Activated T-cell treated with anti-CD3 and anti-CD28 coated beads for 4 hours (primary cell): ENCODE results near the gene RNF5.

Experiments used
- DNase-seq: peaks from one replicate; pipeline ENCODE4 v3.0.0-alpha.2; 2020

RNF5 gene

GRCh38 chr6:32213649-32214048, 35.4 kb downstream of the RNF5 start:
- no peak for DNase-seq

GRCh38 chr6:32214126-32214525, 35.9 kb downstream of the RNF5 start:
- DNase-seq: no peak

DNA sequence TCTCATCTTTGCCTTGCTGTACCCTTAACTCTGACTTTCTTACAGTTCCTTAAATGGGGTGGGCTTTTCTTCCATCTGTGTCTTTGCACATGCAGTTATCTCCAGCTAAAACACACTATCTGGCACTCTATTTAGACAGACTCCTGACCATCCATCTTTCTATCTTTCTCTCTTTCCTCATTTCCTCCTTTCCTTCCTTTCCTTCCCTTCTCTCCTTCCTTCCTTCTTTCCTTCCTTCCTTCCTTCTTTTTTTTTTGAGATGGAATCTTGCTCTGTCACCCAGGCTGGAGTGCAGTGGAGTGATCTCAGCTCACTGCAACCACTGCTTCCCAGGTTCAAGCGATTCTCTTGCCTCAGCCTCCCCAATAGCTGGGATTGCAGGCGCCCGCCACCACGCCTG, 37.4 kb downstream of the RNF5 start:
- DNase-seq: no peak

DNA sequence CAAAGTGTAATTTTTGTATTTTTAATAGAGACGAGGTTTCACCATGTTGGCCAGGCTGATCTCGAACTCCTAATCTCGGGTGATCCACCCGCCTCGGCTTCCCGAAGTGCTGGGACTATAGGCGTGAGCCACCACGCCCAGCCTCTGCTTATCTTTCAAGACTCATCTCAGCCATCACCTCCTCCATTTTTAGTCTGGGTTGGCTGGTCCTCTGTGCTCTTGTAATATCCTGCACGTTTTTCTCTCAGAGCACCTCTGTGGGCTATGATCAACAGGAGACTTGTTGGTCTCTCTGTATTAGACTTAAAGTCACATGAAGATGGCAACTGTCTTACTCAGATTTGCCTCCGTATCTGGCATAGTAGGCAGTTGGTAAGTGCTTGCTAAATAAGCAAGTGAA, 38.1 kb downstream of the RNF5 start:
- DNase-seq: no peak

- no peak for DNase-seq
Measured at GRCh38 chr6:32216998-32217397, 38.8 kb downstream of the RNF5 start.

DNA sequence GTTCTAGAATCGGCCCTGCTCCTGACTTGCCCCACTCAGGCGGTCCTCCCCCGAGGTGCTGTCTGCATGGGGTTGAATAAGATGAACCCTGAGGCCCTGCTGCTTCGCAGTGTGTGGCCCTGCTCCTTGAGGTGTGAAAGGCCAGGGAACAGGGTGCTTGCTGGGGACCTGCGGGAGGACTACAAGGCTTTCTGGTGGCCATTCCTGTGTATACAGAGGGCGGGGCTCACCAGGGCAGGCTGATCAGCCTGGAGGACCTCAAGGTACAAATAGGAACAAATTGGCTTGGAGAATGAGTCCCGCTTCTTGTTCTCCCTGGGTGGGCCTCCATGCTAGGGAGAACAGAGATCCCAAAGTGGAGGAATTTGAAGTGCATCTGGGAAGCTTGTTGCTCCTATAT, 40.0 kb downstream of the RNF5 start:
- no peak for DNase-seq

- DNase-seq: no peak
Measured at GRCh38 chr6:32220021-32220420, 41.8 kb downstream of the RNF5 start.

GRCh38 chr6:32222333-32223230, 44.4 kb downstream of the RNF5 start:
- no peak for DNase-seq

DNA sequence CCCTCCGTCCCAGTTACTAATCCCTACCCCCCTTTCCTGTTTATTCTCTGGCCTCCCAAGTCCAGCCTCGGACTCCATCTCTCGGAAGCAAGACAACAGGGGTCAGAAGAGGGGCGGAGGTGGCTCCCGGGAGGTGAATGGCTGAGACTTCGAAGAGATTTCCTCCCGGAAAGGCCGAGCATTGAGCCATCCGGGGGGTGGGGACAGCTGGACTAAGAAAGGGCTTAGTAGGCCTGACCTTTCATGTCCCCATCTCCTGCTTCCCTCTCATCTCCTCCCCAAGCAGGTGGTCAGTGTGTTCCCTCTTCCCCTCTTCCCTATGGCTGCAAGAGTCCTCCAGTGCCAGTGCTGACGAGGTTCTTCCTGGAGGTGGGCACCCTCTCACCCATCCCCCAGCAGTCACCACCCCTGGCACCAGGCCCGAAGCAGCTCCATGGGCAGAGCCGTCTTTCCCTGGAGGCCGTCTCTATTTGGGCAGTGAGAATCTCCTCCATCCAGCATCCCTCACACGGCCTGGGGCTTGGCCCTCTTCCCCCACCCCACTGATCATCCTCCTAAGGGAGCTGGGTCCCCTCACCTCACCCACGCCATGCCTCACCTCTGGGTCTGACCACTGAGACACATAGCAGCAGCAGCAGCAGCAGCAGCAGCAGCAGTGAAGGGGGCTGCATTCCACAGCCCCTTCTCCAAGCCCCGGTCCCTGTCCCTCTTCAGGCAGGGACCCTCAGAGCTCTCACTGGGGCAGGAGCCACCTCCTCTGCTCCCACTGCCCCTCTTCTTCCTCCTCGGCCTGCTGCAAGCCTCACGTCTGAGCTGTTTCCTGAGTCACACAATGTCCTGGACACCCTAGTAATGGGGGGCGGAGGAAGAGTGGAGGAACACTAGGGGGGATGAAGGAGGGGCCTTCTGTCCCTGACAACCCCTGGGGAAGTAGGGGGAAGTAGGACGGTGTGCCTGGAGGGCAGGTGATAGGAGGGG, 45.3 kb downstream of the RNF5 start, which contains the start of gene NOTCH4:
Gene NOTCH4 (minus strand): TSS at position 810 of the 978 bp plus-strand sequence. CDS start 139 bp downstream, at position 671.
- no peak for DNase-seq

DNA sequence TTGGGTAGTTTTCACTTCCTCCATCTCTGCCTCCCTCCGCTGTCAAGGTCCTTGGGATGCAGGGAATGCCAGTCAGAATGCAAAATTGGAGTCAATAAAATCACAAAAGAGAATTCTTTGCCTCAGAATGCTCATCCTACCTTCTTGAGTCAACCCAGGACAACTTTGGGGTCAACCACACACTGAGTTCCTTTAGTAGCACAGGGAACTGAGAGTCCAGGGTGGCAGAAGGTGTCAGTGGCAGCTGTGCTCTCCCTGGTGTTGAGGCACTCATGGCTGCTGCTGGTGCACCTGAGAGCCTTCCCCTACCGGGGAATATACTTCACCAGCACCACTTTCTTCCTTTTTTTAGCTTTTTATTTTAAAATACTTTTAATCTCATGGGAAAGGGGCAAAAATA, 46.5 kb downstream of the RNF5 start:
- no peak for DNase-seq

DNA sequence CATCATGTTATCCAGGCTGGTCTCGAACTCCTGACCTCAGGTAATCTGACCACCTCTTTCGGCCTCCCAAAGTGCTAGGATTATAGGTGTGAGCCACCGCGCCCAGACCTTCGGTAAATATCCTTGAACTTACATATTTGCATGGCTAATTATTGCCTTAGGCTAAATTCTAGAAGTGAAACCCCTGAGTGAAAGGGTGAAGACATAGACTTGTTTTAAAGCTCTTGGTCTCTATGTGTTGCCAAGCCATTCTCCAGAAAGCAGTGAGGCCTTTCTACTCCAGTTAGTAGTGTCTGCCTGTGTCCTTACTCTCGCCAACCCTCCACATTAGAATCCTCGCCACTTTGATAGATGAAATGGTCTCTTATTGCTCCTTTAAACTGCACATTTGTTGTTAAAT, 48.2 kb downstream of the RNF5 start:
- no peak for DNase-seq
